Caki2 (cell line): Measurements from ENCODE around the gene MAGEC3. TPM values are rescaled to one million over a fixed set of nuclear protein-coding genes. Genes with fewer than 3 reads are reported as not detected.
"Not testable (repeated sequence)": the region's sequence is repeated elsewhere in the genome, so short reads cannot be mapped to it uniquely, and the experiment has no call there.

ENCODE experiments used
- DNase-seq: peaks from one replicate; pipeline ENCODE4 v3.0.0-alpha.2; 2015; ENCODE audit warnings: low read depth
- in situ Hi-C: cut with HindIII; loops from 2 replicates; pipeline ENCODE4 v1.10.0; 2016; ENCODE audit warnings: low sequenced_read_pairs, low pct_unique_long_range_greater_than_20kb, mixed read lengths
- total RNA-seq: library from RNA; depleted of rRNA; stranded (reverse); fragments of >200 nt; shearing (Covaris generic); gene quantifications from 2 replicates; pipeline ENCODE4 v1.2.3, GENCODE V29; 2014; ENCODE audit warnings: low replicate concordance; rRNA removed

The MAGEC3 gene, protein sequence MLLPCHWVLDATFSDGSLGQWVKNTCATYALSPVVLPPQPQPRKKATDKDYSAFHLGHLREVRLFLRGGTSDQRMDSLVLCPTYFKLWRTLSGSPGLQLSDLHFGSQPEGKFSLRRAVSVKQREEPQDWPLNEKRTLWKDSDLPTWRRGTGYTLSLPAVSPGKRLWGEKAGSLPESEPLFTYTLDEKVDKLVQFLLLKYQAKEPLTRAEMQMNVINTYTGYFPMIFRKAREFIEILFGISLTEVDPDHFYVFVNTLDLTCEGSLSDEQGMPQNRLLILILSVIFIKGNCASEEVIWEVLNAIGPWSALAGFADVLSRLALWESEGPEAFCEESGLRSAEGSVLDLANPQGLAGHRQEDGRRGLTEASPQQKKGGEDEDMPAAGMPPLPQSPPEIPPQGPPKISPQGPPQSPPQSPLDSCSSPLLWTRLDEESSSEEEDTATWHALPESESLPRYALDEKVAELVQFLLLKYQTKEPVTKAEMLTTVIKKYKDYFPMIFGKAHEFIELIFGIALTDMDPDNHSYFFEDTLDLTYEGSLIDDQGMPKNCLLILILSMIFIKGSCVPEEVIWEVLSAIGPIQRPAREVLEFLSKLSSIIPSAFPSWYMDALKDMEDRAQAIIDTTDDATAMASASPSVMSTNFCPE
- not detected in 2 replicates for total RNA-seq

DNA sequence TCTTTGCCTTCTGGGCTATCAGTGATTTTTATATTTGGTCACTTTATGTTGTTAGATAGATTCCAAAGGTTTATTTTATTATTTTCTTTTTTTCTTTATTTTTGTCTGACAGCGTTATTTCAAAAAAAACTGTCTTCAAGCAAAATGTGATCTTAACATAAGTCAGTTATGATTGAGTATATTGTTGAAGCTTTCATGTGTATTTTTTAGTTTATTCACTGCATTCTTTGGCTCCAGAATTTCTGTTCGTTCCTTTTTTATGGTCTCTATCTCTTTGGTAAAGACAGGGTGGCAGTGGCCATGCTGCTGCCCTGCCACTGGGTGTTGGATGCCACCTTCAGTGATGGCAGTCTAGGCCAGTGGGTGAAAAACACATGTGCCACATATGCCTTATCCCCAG lies at the start of gene MAGEC3:
MAGEC3 (plus strand) TSS at position 301 of the 400 bp plus-strand sequence; CDS start at position 301, 0 bp downstream.
- in situ Hi-C loops, result no loop called here
- no peak for DNase-seq

DNA sequence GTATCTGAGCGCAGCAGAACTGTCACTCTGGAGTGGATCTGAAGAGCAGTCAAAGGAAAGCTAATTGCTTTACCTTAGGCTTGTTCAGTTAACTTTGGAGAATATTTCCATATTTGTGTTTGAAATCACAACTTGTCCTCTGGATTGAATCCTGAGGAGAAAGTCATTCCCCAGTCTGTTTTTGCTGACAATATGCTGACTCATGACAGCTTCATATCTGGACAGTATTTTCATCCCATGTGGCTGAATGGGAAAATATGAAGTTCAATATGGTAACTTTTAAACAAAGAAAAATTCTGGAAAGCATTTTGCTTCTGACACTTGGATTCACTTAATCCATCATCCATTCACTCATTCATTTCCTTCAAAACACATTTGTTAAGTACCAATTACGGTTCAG lies 46.3 kb upstream of the MAGEC3 start:
- in situ Hi-C loops, result no loop called here
- peak; percentile 1 for DNase-seq

DNA sequence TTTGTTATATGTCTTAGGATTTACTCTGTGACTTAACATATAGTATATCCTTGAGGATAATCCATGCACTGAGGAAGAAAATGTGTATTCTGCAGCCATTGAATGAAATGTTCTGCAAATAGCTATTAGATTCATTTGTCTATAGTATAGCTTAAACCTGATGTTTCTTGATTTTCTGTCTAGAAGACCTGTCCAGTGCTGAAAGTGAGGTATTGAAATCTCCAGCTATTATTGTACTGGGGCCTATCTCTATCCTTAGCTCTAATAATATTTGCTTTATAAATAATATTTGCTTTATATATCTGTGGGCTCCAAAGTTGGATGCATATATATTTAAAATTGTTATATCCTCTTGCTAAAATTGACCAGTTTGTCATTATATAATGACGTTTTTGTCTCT lies 26.7 kb upstream of the MAGEC3 start:
- no peak for DNase-seq
- in situ Hi-C loops, result no loop called here

DNA sequence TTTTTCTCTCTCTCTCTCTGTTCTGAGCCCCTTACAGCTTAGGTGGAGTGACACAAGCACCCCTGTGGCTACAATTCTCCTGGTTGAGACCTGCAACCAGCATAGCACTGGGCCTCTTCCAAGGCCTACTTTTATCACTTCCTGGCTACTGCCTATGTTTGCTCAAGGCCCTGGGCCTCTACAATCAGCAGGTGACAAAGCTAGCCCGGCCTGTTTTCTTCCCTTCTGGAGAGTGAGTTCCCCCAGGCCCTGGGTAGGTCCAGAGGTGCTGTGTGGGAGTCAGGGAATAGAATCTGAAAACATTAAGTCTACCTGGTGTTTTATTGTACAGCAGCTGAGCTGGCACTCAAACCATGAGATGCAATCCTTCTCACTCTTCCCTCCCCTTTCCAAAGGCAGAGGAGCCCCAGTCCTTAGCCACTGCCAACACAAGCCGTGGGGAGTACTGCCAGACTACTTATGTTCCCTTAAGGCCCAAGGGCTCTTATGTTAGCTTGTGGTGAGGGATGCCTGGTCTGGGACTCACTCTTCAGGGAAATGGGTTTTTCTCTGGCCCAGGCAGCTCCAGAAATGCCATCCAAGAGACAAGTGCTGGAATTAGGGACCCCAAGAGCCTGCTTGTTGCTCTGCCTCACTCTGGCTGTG lies 23.8 kb upstream of the MAGEC3 start:
- in situ Hi-C loops, result no loop called here
- no peak for DNase-seq

DNA sequence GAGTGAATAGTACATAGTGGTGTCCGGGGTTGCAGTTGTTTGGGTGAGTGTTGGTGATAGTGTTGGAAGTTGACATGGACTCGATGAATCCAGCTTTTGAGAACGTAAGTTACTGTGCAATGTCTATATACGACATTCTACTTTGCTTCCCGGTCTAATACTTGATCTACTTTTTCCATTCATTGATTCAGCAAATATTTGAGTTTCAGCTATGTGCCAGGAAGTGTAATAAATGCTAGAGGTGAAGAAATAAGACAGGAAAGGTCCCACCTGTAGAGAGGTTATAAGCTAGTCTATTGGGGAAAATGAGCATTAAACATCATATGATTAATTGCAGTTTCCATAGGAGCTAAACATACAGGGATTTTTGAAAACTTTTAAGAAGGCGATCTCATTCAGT lies 22.2 kb upstream of the MAGEC3 start:
- no peak for DNase-seq
- in situ Hi-C loops, result no loop called here

DNA sequence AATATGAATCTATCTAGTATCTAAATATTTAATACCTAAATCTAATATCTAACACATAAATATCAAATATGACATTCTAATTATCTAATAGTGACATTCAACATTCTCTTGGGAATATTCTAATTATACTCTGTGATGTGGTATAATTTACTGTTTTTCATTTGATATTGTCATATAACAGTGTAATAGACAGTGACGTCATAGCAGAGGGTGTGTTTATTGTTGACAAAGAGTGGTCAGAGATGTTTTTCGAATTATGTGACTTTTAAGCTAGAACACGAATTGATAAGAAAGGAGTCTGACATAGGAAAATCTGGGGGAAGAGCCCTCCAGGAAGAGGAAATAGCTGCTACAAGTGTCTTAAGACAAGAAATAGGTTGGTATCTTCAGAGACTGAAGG lies 5.9 kb upstream of the MAGEC3 start:
- no peak for DNase-seq
- in situ Hi-C loops, result no loop called here

DNA sequence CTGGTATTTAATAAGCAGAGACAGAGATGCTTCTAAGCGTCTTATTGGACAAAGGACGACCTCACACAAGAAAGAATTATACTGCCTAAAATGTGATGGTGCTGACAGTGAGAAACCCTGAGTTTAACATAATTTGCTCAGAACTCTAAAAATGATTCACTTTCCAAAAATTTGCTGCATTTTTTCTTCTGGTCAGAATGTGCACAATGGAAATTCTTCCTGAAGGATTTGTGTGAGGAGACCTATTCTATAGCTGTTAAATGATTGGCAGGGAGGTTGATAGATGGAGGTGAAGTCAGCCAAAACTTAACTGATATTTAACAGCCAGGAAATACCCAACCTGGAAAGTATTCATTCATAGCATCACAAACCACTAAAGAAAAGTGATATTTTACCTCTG lies 1.7 kb downstream of the MAGEC3 start:
- DNase-seq, result no peak
- in situ Hi-C loops, result no loop called here

DNA sequence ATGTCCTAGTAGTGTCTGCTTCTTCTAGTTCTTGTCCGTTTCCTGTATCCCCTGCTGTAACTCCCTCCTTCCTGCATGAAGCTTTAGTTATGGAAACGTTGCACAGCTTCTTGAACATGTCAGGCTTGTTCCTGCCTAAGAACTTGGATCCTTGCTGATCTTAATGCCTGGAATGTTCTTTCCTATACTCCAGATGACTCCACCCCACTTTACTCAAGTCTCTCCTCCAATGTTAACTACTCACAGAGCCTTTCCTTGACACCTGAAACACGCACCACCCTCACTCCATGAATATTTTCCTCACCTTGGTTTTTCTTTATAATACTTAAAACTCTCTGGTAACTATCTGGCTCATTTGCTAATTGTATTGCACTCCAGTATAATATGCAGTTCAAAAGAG lies 19.4 kb downstream of the MAGEC3 start:
- in situ Hi-C loops, result no loop called here
- DNase-seq, result no peak

DNA sequence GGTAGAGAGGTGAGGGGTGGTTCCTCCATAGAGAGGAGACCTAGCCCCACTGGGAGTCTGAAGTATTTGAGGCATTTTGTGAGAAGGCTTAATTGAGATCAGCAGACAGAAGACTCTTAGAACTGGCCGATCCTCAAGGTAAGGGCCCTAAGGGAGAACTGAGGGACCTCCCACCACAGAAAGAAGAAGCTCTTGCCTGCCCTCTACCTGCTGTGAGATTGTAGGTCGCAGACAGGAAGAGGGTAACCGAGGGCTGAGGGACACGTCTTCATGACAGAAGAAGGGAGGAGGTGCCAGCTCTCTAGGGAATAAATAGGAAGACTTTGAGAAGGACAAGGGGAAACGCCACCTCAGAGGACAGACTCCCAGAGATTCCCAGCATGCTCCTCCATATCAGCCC lies 41.5 kb downstream of the MAGEC3 start:
- no peak for DNase-seq
- in situ Hi-C loops, result no loop called here

DNA sequence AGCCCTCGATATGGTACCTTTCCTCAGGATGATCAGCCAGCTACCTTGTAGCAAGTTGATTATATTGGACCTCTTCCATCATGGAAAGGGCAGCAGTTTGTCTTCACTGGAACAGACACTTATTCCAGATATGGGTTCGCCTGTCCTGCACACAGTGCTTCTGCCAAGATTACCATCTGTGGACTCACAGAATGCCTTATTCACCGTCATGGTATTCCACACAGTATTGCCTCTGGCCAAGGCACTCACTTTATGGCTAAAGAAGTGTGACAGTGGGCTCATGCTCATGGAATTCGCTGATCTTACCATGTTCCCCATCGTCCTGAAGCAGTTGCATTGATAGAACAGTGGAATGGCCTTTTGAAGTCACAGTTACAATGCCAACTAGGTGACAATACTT lies 50.7 kb downstream of the MAGEC3 start:
- DNase-seq, in situ Hi-C loops: not testable (repeated sequence)

DNA sequence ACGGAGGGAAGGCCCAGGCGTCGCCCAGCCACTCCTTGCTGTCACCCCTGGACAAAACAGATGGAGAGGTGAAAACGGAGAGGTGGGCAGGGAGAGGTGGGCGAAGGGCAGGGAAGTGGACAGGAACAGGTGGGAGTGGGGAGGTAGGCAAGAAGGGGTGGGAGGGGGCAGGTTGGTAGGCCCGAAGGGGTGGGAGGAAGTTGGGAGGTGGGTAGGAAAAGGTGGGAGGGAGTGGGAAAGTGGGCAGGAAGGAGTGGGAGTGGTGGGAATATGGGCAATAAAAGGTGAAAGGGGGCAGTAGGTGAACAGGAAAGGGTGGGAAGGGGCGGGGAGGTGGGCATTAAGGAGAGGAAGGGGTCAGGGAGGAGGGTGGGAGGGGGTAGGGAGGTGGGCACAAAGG lies 56.6 kb downstream of the MAGEC3 start:
- DNase-seq, result no peak
- in situ Hi-C loops, result no loop called here

DNA sequence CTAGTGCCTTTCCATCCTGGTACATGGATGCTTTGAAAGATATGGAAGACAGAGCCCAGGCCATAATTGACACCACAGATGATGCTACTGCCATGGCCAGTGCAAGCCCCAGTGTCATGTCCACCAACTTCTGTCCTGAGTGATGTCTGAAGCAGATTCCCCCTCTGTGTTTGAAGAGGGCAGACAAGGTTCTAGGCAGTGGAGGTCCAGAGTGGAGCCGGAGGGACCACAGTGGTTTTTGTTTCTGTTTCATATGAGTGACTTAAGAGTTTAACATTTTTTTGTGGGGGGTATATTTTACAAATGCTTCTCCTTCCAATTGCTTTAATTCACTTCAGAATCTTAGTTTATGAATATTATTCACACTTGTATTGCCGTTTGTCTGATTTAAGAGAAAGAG lies 59.6 kb downstream of the MAGEC3 start:
- no peak for DNase-seq
- in situ Hi-C loops, result no loop called here

DNA sequence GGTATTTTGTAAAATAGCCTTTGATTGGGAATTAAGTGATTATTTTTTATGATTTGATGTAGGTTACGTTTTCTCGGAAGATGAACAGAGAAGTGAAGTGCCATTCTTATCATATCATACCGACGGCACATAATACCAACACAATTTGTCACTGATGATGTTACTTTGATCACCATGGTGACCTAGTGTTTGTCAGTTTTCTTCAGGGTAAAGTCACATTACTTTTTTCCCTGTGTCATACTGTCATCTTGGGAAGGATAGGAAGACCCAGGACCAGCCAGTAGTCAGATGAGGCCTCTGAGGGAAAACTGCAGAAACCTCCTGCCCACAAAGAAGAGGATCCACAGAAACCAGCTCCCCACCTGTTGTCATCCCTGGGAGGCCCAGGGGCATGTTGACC lies 64.2 kb downstream of the MAGEC3 start:
- in situ Hi-C loops, result no loop called here
- no peak for DNase-seq

DNA sequence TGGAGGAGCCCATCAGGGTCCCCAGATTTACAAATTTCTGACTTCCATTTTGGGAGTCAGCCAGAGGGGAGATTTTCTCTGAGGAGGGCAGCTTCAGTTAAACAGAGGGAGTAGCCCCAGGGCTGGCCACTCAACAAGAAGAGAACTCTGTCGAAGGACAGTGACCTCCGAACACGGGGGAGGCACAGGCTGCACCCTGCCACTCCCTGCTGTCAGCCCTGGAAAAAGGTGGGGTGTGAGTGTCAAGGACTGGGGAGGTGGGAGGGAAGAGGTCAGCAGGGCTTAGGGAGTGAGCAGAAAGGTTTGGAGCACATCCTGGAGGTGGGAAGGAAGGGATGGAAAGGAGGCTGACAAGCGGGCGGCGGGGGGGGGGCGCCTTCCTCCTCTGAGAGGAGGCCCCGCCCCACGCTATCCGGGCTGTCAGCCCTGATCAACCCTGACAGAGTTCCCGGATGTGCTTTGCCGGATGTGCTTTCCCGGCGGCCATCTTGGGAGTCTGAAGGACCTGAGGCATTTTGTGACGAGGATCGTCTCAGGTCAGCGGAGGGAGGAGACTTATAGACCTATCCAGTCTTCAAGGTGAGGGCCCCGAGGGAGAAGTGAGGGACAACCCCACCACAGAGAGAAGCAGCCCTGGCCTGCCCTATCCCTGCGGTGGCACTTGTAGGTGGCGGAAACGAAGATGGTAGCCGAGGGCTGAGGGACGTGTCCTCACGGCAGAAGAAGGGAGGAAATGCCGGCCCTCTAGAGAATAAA lies 65.5 kb downstream of the MAGEC3 start, which contains the start of gene MAGEC1:
MAGEC1 (plus strand) TSS at position 495 of the 756 bp plus-strand sequence. CDS start 1,179 bp downstream, outside the sequence.
- DNase-seq, result no peak
- in situ Hi-C loops, result no loop called here

DNA sequence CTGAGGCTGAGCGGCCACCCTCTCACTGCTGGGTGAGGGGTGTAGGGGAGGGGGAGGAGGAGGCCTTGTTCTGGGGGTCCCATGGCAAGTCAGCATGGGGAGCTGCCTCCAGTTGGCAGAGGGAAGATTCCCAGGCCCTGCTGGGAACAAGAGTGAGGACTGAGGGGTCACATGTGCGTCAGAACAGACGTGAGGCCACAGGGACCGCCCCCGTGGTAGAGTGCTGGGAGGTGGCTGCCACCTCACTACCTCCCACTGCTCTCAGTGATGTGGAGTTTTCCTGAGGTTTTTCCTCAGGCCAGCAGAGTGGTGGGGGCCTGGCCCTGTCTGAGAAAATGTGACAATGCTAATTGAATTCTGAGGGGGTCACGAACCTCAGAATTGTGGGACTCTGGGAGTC lies 66.1 kb downstream of the MAGEC3 start:
- DNase-seq, result no peak
- in situ Hi-C loops, result no loop called here

DNA sequence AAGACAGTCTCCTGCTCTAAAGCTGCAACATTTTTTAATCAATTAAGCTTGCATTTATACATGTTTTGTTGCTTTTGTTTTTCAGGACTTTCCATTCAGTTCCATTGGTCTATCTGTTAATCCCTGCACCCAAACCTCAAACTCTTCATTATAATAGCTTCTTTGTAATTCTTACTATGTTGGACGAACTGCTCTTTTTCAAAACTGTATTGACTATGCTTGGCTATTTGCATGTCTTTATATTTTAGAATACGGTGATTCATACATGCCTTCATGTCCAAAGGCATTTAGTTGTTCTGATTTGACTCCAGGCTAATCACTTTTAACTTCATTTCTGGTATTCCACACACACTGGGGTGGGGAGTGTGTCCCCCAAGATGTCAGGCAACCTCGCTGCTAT lies 79.7 kb downstream of the MAGEC3 start:
- in situ Hi-C loops, result no loop called here
- DNase-seq, result no peak

DNA sequence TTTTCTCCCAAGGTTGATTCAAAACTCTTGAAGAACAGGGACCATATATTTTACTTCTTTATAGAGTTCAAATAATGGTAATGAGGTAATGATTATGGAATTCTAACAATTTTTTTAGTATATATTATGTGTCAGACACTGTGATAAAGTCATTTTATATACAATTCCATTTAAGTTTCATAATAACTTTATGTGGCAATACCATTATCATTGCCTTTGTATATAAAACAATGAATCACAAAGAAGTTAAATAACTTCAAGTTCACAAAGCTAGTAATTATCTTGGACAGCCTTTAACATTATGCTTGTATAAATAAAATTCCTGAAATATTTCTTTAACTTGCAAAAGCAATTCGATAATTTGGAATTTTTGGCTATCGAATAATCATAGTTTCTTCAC lies 86.2 kb downstream of the MAGEC3 start:
- DNase-seq, result no peak
- in situ Hi-C loops, result no loop called here

DNA sequence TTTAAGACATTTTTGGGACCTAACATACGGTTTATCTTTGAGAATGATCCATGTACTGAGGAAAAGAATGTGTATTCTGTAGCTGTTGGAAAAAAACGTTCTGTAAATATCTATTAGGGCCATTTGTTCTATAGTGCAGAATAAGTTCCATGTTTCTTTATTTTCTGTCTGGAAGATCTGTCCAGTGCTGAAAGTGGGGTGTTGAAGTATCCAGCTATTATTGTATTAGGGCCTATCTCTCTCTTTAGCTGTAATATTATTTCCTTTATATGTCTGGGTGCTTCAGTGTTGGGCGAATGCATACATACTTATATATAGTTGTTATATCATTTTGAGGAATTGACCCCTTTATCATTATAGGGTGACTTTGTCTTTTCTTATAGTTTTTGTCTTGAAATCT lies 90.3 kb downstream of the MAGEC3 start:
- DNase-seq, result no peak
- in situ Hi-C loops, result no loop called here
